ENCODE results near the gene KIRREL2.

- TF ChIP-seq, protein P1, sequence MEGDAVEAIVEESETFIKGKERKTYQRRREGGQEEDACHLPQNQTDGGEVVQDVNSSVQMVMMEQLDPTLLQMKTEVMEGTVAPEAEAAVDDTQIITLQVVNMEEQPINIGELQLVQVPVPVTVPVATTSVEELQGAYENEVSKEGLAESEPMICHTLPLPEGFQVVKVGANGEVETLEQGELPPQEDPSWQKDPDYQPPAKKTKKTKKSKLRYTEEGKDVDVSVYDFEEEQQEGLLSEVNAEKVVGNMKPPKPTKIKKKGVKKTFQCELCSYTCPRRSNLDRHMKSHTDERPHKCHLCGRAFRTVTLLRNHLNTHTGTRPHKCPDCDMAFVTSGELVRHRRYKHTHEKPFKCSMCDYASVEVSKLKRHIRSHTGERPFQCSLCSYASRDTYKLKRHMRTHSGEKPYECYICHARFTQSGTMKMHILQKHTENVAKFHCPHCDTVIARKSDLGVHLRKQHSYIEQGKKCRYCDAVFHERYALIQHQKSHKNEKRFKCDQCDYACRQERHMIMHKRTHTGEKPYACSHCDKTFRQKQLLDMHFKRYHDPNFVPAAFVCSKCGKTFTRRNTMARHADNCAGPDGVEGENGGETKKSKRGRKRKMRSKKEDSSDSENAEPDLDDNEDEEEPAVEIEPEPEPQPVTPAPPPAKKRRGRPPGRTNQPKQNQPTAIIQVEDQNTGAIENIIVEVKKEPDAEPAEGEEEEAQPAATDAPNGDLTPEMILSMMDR (IDR thresholded peaks at IDR 0.05), result no peak
- TF ChIP-seq EP300 (IDR thresholded peaks at IDR 0.05) (no peak), POLR2A (IDR thresholded peaks at IDR 0.05) (no peak), POLR2AphosphoS5 (IDR thresholded peaks at IDR 0.05) (no peak)
Measured at GRCh38 chr19:35915443-35915842, 58.7 kb downstream of the KIRREL2 start.

All from suprapubic skin (tissue), 4 donors.